GM03348 (cell line): Measurements from ENCODE around the gene WNT3A.
A peak's percentile ranks its signal among the peaks of the same experiment; 100 is the strongest.

Source experiments
- DNase-seq: peaks from one replicate; pipeline ENCODE4 v3.0.0; 2012; ENCODE audit warnings: low spot score

Gene WNT3A

GRCh38 chr1:228070173-228070572 lies 63.4 kb downstream of the WNT3A start:
- no peak for DNase-seq

DNA sequence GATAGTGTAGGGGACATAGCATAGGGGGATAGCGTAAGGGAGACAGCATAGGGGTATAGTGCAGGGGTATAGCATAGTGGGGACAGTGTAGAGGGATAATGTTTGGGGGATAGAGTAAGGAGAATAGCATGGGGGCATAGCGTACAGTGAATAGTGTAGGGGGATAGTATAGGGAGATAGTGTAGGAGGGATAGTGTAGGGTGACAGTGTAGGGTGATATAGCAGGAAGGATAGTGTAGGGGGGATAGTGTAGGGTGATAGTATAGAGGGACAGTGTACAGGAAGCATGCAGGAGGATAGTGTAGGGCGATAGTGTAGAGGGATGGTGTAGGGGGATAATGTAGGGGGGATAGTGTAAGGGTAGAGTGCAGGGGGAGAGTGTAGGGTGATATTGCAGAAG lies 64.1 kb downstream of the WNT3A start:
- DNase-seq = no peak

DNA sequence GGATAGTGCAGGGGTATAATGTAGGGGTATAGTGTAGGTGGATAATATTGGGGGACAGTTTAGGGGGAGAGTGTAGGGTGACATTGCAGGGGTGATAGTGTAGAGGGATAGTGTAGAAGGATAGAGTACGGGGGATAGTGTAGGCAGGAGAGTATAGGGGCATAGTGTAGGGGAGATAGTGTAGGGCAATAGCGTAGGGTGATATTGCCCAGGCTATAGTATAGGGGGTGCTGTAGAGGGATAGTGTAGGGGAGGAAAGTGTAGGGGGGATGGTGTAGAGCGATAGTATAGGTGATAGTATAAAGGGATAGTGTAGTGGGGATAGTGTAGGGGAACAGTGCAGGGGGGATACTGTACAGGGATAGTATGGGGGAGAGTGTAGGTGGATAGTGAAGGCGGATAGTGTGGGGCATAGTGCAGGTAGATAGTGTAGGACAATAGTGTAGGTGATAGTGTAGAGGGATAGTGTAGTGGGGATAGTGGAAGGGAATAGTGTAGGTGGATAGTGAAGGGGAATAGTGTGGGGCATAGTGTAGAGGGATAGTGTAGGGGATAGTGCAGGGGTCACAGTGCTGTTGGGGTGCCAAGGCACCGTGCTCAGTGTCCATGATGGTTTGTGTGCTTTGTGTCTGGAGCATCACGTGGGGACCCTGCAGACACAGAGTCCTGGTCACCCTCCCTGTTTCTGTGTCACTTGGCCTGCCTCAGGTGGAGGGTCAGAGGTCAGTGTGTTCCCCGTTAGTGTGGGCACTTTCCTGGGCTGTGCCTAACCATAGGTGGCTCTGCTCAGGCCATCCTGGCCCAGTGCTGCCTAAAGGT lies 65.2 kb downstream of the WNT3A start:
- DNase-seq = no peak

DNA sequence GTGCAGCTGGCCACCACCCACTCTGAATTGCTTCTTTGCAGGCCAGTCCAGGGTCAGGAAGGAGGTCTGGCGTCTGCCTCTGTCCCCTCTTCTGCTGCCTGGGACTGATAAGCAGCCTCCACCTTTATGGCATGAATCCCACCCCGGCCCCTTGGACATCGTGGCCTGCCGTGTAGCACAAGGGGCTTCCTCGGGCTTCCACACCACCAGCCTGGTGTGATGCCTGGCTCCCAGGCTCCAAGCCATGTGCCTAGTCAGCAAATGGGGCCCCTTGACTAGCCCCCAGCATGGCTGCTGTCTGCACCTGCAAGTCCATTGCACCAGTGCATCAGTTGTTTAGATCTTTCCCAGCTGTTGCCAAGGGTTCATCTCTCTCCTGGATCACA lies 65.9 kb downstream of the WNT3A start:
- no peak for DNase-seq

DNA sequence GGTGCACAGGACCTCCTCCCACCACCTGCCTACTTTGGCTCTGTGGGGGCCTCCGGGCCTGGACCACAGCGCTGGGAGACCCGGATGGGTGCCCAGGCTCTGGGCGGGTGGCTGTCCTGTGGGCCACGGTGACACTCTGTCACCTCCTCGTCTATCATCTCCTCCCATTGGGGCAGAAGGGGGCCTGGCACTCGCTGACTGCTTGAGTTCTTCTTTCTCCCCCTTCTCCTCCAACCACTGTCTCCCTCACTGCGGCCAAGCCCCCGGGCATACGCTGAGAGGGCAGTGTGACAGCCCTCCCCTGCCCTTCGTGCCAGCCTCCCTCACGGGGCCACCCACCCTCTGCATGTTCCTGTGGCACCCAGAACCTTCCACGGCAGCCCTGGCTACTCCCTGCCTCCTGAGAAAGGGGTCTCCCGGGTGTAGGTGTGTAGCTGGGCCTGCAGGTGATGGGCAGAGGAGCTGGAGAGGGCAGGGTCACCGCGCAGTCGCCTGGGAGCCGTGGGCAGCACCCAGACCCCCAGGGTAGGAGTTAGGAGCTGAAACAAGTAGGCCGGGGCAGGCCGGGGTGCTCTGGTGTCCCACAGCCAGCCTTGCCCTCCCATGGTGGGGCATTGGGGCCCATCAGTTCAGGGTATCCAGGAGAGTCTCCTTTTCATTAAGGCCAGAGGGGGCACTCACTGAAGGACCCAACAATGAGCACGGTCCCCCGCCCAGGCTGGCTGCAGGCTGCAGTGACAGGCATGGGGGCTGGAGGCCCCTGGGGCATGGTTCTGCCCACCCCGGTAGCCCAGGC lies 66.5 kb downstream of the WNT3A start:
- no peak for DNase-seq

DNA sequence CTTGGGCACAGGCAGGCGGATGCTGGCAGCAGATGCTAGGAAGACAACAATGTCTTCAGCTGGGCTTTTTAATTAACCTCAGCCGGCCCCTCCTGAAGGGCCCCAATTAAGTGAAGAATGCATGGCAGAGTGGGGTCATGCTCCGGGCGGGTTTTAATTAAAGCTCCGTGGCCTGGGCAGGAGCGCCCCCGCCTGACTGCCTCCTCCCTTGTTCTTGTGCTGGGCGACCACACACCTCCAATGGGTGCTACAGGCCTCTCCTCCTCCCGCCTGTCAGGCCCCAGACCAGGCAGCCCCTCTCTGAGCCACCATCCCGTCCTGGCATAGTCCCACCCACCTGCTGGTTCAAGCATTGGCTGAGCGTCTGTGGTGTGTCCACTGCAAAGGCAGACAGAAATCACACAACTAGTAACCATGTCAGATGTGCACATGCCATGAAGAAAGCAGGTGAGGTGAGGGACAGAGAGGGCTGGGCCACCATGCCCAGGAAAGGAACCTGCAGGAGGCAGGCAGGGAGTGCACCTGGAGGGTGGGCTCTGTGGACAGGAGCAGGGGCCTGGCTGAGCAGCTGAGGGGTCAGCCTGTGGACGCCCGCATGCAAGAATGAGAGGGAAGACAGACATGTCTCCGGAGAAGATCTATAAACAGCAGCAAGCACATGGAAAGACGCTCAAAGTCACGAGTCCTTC lies 67.2 kb downstream of the WNT3A start:
- no peak for DNase-seq

DNA sequence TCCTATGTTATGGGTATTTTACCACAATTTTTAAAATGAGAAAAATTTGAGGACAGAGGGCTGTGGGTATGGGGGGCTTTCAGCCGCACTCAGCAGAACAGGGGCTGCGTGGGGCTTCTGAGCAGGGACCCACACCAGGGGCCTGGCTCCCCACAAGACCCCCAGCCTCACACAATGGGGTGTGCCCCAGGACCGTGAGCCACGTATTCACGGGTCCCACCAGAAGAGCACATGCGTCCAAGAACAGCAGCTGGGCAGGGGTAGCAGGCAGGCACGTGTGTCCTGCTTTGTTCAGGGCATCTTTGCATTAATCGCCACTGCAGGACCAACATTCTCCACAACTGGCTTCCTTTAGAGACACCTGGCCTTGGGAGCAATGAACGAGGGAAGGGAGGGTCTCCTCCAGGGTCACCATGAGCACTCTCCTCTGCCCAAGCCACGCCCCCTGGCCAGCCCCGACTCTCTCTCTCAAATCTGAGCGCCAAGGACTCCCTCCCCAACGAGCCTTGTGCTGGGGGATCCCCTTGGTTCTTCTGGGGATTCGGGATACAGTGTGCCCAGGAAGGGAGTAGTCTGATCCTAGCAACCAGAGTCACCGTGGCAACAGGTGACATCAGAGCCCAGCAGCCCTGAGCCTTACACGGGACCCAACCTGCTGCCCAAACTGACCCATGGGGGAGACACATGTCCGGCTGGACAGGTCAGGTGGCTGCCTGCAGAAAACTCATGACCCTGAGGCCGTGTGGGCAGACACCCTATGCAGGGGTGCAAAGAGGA lies 68.3 kb downstream of the WNT3A start:
- no peak for DNase-seq

GRCh38 chr1:228075801-228076271 lies 69.0 kb downstream of the WNT3A start:
- no peak for DNase-seq

DNA sequence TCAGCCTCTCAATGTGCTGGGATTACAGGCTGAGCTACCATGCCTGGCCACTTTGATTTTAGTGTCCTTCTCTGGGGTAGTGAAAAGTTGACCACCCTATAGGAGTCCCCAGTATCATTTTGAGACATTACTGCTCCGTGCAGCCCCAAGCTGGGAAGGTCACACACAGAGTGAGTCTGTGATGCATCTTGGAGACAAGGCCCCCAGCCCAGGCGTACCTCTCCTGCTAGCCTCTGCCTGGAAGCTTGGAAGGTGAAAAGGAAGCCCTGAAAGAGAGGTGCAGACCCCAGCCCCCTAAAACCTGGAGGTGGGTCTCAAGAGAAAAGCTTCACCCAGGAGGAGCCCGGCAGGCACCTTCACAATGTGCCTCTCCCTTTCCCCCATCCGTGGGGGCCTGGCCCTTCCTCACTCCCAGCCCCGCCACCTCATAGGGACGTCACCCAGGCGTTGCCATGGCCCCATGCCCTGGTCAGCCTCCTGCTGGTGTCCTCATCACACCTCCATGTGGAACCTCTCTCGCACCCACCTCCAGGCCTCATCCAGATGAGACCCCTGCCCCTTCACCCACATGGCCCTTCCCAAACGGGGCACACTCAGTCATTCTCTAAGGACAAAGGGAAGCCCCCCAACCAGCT lies 70.1 kb downstream of the WNT3A start:
- no peak for DNase-seq

- no peak for DNase-seq
Measured at GRCh38 chr1:228077565-228078330, 71.0 kb downstream of the WNT3A start.

DNA sequence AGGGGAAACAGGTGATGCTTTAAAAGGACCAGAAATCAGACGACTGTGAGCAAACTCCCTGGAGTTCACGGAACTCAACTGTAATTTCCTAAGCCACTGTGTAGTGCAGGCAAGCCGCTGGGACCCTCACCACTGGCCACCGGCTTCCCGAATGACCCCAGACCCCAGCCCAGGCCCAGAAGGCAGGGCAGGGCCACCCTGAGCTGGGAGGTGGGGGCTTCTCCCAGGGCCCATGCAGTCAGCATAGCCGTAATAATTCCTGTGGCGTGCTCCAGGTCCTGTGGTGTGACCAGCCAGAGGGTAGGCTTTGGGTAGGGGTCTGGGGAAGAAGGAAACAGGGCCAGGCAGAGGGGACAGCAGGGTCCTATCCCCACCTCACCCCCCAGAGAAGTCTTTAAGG lies 72.2 kb downstream of the WNT3A start:
- no peak for DNase-seq

GRCh38 chr1:228079601-228080263 lies 72.9 kb downstream of the WNT3A start:
- no peak for DNase-seq

- DNase-seq = peak; percentile 36
Measured at GRCh38 chr1:228081144-228081543, 74.3 kb downstream of the WNT3A start.

- DNase-seq = peak; percentile 33
Measured at GRCh38 chr1:228081578-228082213, 74.9 kb downstream of the WNT3A start.

DNA sequence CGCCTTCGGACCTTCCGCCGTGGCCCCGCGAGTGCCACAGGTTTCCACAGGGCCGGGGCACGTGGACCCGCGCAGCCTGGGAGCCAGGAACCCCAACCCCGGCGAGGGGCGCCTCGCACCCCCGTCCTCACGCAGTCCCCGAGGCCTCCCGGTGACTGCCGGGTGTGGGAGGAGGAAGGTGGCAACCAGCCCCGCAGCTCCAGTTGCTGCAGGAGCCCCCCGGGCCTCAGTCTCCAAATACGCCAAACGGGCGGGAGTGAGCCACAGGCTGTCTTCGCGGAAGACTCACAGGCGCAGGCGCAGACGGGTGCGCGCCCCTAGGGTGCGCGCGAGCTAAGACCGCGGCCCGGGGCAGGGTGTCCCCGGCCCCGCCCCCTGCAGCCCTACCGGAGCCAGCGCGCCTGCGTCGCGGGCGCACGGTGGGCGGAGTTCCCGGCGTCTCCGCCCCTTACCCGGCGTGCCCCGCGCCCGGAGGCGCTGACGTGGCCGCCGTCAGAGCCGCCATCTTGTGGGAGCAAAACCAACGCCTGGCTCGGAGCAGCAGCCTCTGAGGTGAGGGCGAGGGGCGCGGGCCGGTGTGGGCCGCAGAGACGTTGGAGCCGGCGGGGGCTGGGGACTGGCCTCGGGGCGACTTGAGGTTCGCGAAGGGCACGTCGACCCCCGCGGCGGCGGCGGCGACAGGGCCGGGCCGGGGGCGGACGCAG lies 75.6 kb downstream of the WNT3A start, which contains the start of gene ARF1:
ARF1 (plus strand) TSS at position 495 of the 704 bp plus-strand sequence. CDS start 14,407 bp downstream, outside the sequence.
- DNase-seq = peak; percentile 100

- DNase-seq = peak; percentile 72
Measured at GRCh38 chr1:228082918-228083870, 76.4 kb downstream of the WNT3A start.

- no peak for DNase-seq
Measured at GRCh38 chr1:228083871-228084278, 77.1 kb downstream of the WNT3A start.

DNA sequence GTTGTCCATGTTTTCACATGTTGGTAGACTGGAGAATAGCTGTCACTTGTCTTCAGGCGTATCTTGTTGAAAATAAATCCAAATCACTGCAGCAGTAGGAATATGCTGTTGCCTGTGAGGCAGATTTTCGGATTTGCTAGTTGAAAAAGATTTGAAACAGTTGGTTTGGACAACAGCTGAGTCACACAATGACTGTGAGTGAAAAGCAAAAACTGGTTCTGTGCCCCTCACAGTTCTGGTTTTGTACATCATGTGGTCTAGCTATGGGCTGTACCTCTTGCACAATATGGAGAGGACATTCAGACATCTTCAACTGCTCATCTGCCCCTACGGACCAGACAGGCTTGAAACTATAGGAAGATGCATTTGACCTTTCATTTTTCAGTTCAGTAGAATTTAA lies 77.5 kb downstream of the WNT3A start:
- peak; percentile 78 for DNase-seq
